Neural cell (in vitro differentiated cells): ENCODE measurements around the gene TMEM176B. TPM values are rescaled to one million over a fixed set of nuclear protein-coding genes. Genes with fewer than 3 reads are reported as not detected.

Experiments
- H2AFZ ChIP-seq: fragments of 200-600, 300-800 bp; sonication (generic), shearing (Covaris generic); 2 replicates; pipeline ENCODE4 v1.6.0; 2014; ENCODE audit warnings: low read depth, mild to moderate bottlenecking, antibody characterized with exemption, low read length, moderate library complexity
- H3F3A ChIP-seq: fragments of 200-600 bp; shearing (Covaris generic); 2 replicates; pipeline ENCODE4 v1.6.1; 2016; ENCODE audit warnings: mild to moderate bottlenecking, moderate library complexity, mixed read lengths, antibody characterized with exemption, low read length; ENCODE audit not compliant: insufficient read depth, poor library complexity, severe bottlenecking
- H3K27ac ChIP-seq: fragments of 200-600, 300-800 bp; sonication (generic), shearing (Covaris generic); 2 replicates; pipeline ENCODE4 v1.5.1; 2014; ENCODE audit warnings: mild to moderate bottlenecking, low read length, moderate library complexity
- H3K27me3 ChIP-seq: fragments of 300-800, 200-600 bp; sonication (generic), shearing (Covaris generic); 2 replicates; pipeline ENCODE4 v1.6.0; 2014; ENCODE audit warnings: mild to moderate bottlenecking, low read depth, low read length, moderate library complexity; ENCODE audit not compliant: insufficient read depth
- H3K36me3 ChIP-seq: fragments of 300-800, 200-600 bp; sonication (generic), shearing (Covaris generic); 2 replicates; pipeline ENCODE4 v1.5.1; 2014; ENCODE audit warnings: mild to moderate bottlenecking, antibody characterized with exemption, low read length, moderate library complexity; ENCODE audit not compliant: insufficient read depth
- H3K4me2 ChIP-seq: fragments of 300-800, 200-600 bp; sonication (generic), shearing (Covaris generic); 2 replicates; pipeline ENCODE4 v1.6.0; 2014; ENCODE audit warnings: mild to moderate bottlenecking, low read length
- H3K4me3 ChIP-seq: fragments of 300-800, 200-600 bp; sonication (generic), shearing (Covaris generic); 2 replicates; pipeline ENCODE4 v1.5.1; 2014; ENCODE audit warnings: mild to moderate bottlenecking, low read length, moderate library complexity
- H3K79me2 ChIP-seq: fragments of 200-600 bp; shearing (Covaris generic); replicated peaks from 2 replicates; pipeline ENCODE4 v1.6.0; 2014; ENCODE audit warnings: mild to moderate bottlenecking, low read length, moderate library complexity; ENCODE audit not compliant: insufficient read depth
- H3K9ac ChIP-seq: fragments of 300-800, 200-600 bp; sonication (generic), shearing (Covaris generic); 2 replicates; pipeline ENCODE4 v1.6.1; 2016; ENCODE audit warnings: mild to moderate bottlenecking, low read length, mixed read lengths
- H3K9me2 ChIP-seq: fragments of 200-600 bp; shearing (Covaris generic); 2 replicates; pipeline ENCODE4 v1.6.1; 2016; ENCODE audit warnings: mild to moderate bottlenecking, low read length, mixed read lengths; ENCODE audit not compliant: insufficient read depth
- H3K9me3 ChIP-seq: fragments of 200-600, 300-800 bp; sonication (generic), shearing (Covaris generic); 2 replicates; pipeline ENCODE4 v1.6.1; 2016; ENCODE audit warnings: mild to moderate bottlenecking, mixed run types, low read length, moderate library complexity, mixed read lengths
- H4K20me1 ChIP-seq: fragments of 200-600 bp; shearing (Covaris generic); 2 replicates; pipeline ENCODE4 v1.6.1; 2016; ENCODE audit warnings: mild to moderate bottlenecking, mixed run types; ENCODE audit not compliant: insufficient read depth
- EP300 ChIP-seq: fragments of 450-650 bp; conservative IDR thresholded peaks from 2 replicates; pipeline ENCODE4 v1.6.1; 2014; ENCODE audit warnings: antibody characterized with exemption, mild to moderate bottlenecking, moderate library complexity; ENCODE audit not compliant: poor library complexity, severe bottlenecking
- EZH2 ChIP-seq: fragments of 200-600, 300-800 bp; shearing (Covaris generic), sonication (generic); IDR thresholded peaks from 2 replicates; pipeline ENCODE4 v1.6.1; 2014; ENCODE audit warnings: antibody characterized with exemption, low read length, borderline replicate concordance, mild to moderate bottlenecking; ENCODE audit not compliant: insufficient read depth, poor library complexity, severe bottlenecking
- MXI1 ChIP-seq: fragments of 450-650 bp; conservative IDR thresholded peaks from 2 replicates; pipeline ENCODE4 v1.6.1; 2014; ENCODE audit warnings: antibody characterized with exemption, mild to moderate bottlenecking; ENCODE audit not compliant: poor library complexity, severe bottlenecking
- POLR2AphosphoS5 ChIP-seq: IDR thresholded peaks from 2 replicates; pipeline ENCODE4 v1.6.1; 2012
- RAD21 ChIP-seq: fragments of 450-650 bp; conservative IDR thresholded peaks from 2 replicates; pipeline ENCODE4 v1.6.1; 2014; ENCODE audit warnings: antibody characterized with exemption, mild to moderate bottlenecking, moderate library complexity
- SMC3 ChIP-seq: fragments of 450-650 bp; conservative IDR thresholded peaks from 2 replicates; pipeline ENCODE4 v1.6.1; 2014; ENCODE audit warnings: antibody characterized with exemption, mild to moderate bottlenecking, moderate library complexity; ENCODE audit not compliant: poor library complexity
- TAF1 ChIP-seq: IDR thresholded peaks from 2 replicates; pipeline ENCODE4 v1.6.1; 2012; ENCODE audit warnings: low read depth
- polyA plus RNA-seq: library from polyadenylated mRNA; depleted of rRNA; stranded (reverse); fragments of >200 nt; gene quantifications from 2 replicates; pipeline ENCODE4 v1.2.3, GENCODE V29; 2014
- TF ChIP-seq, protein P1 (sequence below): fragments of 450-650 bp; IDR thresholded peaks from 2 replicates; pipeline ENCODE4 v1.5.1; 2014; ENCODE audit warnings: antibody characterized with exemption, mild to moderate bottlenecking, moderate library complexity; ENCODE audit not compliant: poor library complexity, severe bottlenecking
- TF ChIP-seq, protein P2 (sequence below): IDR thresholded peaks from 2 replicates; pipeline ENCODE4 v1.6.1; 2012; ENCODE audit warnings: borderline replicate concordance

TMEM176B gene
- polyA plus RNA-seq, 1 donor from 2014 or later, result 1.9 TPM

GRCh38 chr7:150801242-150801945 lies 1.2 kb upstream of the TMEM176B start:
- H3K4me2 ChIP-seq, result no peak overlapping the region
- H3F3A ChIP-seq, result no peaks in the 10 kb centered on the region
- H3K9me3 ChIP-seq, result no peaks in the 10 kb centered on the region
- TF ChIP-seq, protein P1, sequence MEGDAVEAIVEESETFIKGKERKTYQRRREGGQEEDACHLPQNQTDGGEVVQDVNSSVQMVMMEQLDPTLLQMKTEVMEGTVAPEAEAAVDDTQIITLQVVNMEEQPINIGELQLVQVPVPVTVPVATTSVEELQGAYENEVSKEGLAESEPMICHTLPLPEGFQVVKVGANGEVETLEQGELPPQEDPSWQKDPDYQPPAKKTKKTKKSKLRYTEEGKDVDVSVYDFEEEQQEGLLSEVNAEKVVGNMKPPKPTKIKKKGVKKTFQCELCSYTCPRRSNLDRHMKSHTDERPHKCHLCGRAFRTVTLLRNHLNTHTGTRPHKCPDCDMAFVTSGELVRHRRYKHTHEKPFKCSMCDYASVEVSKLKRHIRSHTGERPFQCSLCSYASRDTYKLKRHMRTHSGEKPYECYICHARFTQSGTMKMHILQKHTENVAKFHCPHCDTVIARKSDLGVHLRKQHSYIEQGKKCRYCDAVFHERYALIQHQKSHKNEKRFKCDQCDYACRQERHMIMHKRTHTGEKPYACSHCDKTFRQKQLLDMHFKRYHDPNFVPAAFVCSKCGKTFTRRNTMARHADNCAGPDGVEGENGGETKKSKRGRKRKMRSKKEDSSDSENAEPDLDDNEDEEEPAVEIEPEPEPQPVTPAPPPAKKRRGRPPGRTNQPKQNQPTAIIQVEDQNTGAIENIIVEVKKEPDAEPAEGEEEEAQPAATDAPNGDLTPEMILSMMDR, result no peak
- TF ChIP-seq EZH2 (no peak), POLR2AphosphoS5 (no peak), MXI1 (no peak), SMC3 (no peak), RAD21 (no peak), TAF1 (no peak), EP300 (no peak)
- TF ChIP-seq, protein P2, sequence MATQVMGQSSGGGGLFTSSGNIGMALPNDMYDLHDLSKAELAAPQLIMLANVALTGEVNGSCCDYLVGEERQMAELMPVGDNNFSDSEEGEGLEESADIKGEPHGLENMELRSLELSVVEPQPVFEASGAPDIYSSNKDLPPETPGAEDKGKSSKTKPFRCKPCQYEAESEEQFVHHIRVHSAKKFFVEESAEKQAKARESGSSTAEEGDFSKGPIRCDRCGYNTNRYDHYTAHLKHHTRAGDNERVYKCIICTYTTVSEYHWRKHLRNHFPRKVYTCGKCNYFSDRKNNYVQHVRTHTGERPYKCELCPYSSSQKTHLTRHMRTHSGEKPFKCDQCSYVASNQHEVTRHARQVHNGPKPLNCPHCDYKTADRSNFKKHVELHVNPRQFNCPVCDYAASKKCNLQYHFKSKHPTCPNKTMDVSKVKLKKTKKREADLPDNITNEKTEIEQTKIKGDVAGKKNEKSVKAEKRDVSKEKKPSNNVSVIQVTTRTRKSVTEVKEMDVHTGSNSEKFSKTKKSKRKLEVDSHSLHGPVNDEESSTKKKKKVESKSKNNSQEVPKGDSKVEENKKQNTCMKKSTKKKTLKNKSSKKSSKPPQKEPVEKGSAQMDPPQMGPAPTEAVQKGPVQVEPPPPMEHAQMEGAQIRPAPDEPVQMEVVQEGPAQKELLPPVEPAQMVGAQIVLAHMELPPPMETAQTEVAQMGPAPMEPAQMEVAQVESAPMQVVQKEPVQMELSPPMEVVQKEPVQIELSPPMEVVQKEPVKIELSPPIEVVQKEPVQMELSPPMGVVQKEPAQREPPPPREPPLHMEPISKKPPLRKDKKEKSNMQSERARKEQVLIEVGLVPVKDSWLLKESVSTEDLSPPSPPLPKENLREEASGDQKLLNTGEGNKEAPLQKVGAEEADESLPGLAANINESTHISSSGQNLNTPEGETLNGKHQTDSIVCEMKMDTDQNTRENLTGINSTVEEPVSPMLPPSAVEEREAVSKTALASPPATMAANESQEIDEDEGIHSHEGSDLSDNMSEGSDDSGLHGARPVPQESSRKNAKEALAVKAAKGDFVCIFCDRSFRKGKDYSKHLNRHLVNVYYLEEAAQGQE, result no peak
- H3K79me2 ChIP-seq, result no peaks in the 10 kb centered on the region
- H3K27me3 ChIP-seq, result peaks cover 40% of the 10 kb centered on the region
- H3K9ac ChIP-seq, result no peak overlapping the region
- no peaks in the 10 kb centered on the region for H3K9me2 ChIP-seq
- no peak overlapping the region for H3K4me3 ChIP-seq
- H3K27ac ChIP-seq, result no peak overlapping the region
- no peak overlapping the region for H2AFZ ChIP-seq
- no peaks in the 10 kb centered on the region for H3K36me3 ChIP-seq
- H4K20me1 ChIP-seq, result no peaks in the 10 kb centered on the region

GRCh38 chr7:150800581-150801241 lies 547 bp upstream of the TMEM176B start, which contains the start of gene TMEM176A:
TSS of gene TMEM176A (plus strand) at chr7:150800769. CDS start at chr7:150801551, 782 bp downstream.
- Histone ChIP-seq H3K9me3 (no peaks in the 10 kb centered on the region), H3K9ac (no peak within 1 kb of the TSS), H4K20me1 (no peaks in the 10 kb centered on the region), H3K4me3 (peak within 1 kb of the TSS; percentile 53), H2AFZ (no peak within 1 kb of the TSS), H3K79me2 (no peaks in the 10 kb centered on the region), H3K4me2 (no peak within 1 kb of the TSS), H3K9me2 (no peaks in the 10 kb centered on the region), H3F3A (no peaks in the 10 kb centered on the region), H3K36me3 (no peaks in the 10 kb centered on the region), H3K27ac (no peak within 1 kb of the TSS), H3K27me3 (peaks cover 40% of the 10 kb centered on the region)
- TF ChIP-seq MXI1 (no peak), POLR2AphosphoS5 (no peak), EZH2 (no peak), SMC3 (no peak), RAD21 (no peak), EP300 (no peak), TAF1 (no peak)
- TF ChIP-seq, protein P2, result no peak
- TF ChIP-seq, protein P1, result no peak
